Hepatocyte (in vitro differentiated cells): ENCODE data around the gene MARK3. TPM values are rescaled to one million over a fixed set of nuclear protein-coding genes. Genes with fewer than 3 reads are reported as not detected.
A peak's percentile ranks its signal among the peaks of the same experiment; 100 is the strongest.

Experiments used
- DNase-seq: peaks from one replicate; pipeline ENCODE4 v3.0.0-alpha.2; 2016; ENCODE audit warnings: low spot score
- H2AFZ ChIP-seq: fragments of 200-600 bp; sonication (generic); 2 replicates; pipeline ENCODE4 v1.6.0; 2016; ENCODE audit warnings: antibody characterized with exemption, mild to moderate bottlenecking
- H3K27ac ChIP-seq: fragments of 200-600 bp; sonication (generic); 2 replicates; pipeline ENCODE4 v1.5.1; 2016; ENCODE audit warnings: mild to moderate bottlenecking
- H3K27me3 ChIP-seq: fragments of 200-600 bp; sonication (generic); 2 replicates; pipeline ENCODE4 v1.6.1; 2016
- H3K36me3 ChIP-seq: fragments of 200-600 bp; sonication (generic); replicated peaks from 2 replicates; pipeline ENCODE4 v1.5.1; 2016; ENCODE audit warnings: low read depth; ENCODE audit not compliant: insufficient read depth
- H3K4me1 ChIP-seq: fragments of 200-600 bp; sonication (generic); 2 replicates; pipeline ENCODE4 v1.5.1; 2016; ENCODE audit warnings: mild to moderate bottlenecking, moderate library complexity; ENCODE audit not compliant: insufficient read depth
- H3K4me2 ChIP-seq: fragments of 200-600 bp; sonication (generic); 2 replicates; pipeline ENCODE4 v1.6.0; 2016
- H3K4me3 ChIP-seq: fragments of 200-600 bp; sonication (generic); 2 replicates; pipeline ENCODE4 v1.5.1; 2016; ENCODE audit warnings: mild to moderate bottlenecking
- H3K79me2 ChIP-seq: fragments of 200-600 bp; sonication (generic); 2 replicates; pipeline ENCODE4 v1.6.0; 2017; ENCODE audit warnings: mild to moderate bottlenecking
- H3K9me2 ChIP-seq: fragments of 200-600 bp; sonication (generic); replicated peaks from 2 replicates; pipeline ENCODE4 v1.6.0; 2017; ENCODE audit warnings: mild to moderate bottlenecking; ENCODE audit not compliant: insufficient read depth
- H3K9me3 ChIP-seq: fragments of 200-600 bp; sonication (generic); 2 replicates; pipeline ENCODE4 v1.5.1; 2016; ENCODE audit warnings: low read depth, mild to moderate bottlenecking
- H4K20me1 ChIP-seq: fragments of 200-600 bp; sonication (generic); 2 replicates; pipeline ENCODE4 v1.6.0; 2016; ENCODE audit warnings: mild to moderate bottlenecking; ENCODE audit not compliant: insufficient read depth, poor library complexity, severe bottlenecking
- CTCF ChIP-seq: fragments of 200-600 bp; sonication (generic); IDR thresholded peaks from 2 replicates; pipeline ENCODE4 v1.5.1; 2016; ENCODE audit warnings: antibody characterized with exemption, mild to moderate bottlenecking; ENCODE audit not compliant: poor library complexity
- EZH2 ChIP-seq: fragments of 200-600 bp; sonication (generic); IDR thresholded peaks from 2 replicates; pipeline ENCODE4 v1.6.1; 2016; ENCODE audit warnings: antibody characterized with exemption, mild to moderate bottlenecking, borderline replicate concordance
- EZH2phosphoT487 ChIP-seq: fragments of 200-600 bp; sonication (generic); IDR thresholded peaks from one replicate; pipeline ENCODE4 v1.6.1; 2018; ENCODE audit warnings: antibody characterized with exemption, mild to moderate bottlenecking, low read depth, moderate library complexity; ENCODE audit not compliant: unreplicated experiment, severe bottlenecking
- WGBS: methylation state at CpG from one replicate; pipeline ENCODE4 v1.1.6; 2016; ENCODE audit warnings: low lambda C conversion rate; ENCODE audit errors: missing lambda C conversion rate; 5-methylcytosine and 5-hydroxymethylcytosine counted together
- polyA plus RNA-seq: library from polyadenylated mRNA; unstranded; fragments of >200 nt; fragmentation: Nextera tagmentation; extraction: Ambion mirVana; gene quantifications from 2 replicates; pipeline ENCODE4 v1.2.1, GENCODE V29; 2016
- small RNA-seq: library from RNA; depleted of rRNA; stranded (forward); fragments of <200 nt; gene quantifications from one replicate; pipeline ENCODE3, GENCODE V24; 2014
- total RNA-seq: library from RNA; depleted of rRNA; stranded (reverse); fragments of >200 nt; gene quantifications from 2 replicates; pipeline ENCODE4 v1.2.3, GENCODE V29; 2014

MARK3 gene
- total and polyA plus RNA-seq, 2 experiments from 2014 or later: 56.3 to 71.7 TPM

GRCh38 chr14:103551338-103551762, 166.1 kb downstream of the MARK3 start:
- DNase-seq: no peak
- no peaks in the 10 kb centered on the region for H3K9me2 ChIP-seq
- no peaks in the 10 kb centered on the region for H3K27me3 ChIP-seq
- no peaks in the 10 kb centered on the region for H3K36me3 ChIP-seq
- no peak overlapping the region for H3K27ac ChIP-seq
- no peak overlapping the region for H3K4me2 ChIP-seq
- H3K9me3 ChIP-seq: no peaks in the 10 kb centered on the region
- H4K20me1 ChIP-seq: no peaks in the 10 kb centered on the region
- H3K4me3 ChIP-seq: no peak overlapping the region
- H2AFZ ChIP-seq: no peak overlapping the region
- peaks cover 12% of the 10 kb centered on the region for H3K79me2 ChIP-seq
- TF ChIP-seq CTCF (no peak), EZH2phosphoT487 (no peak), EZH2 (no peak)
- 93% methylated on average over 17 of the region's 17 CpGs for WGBS
- no peaks in the 10 kb centered on the region for H3K4me1 ChIP-seq

GRCh38 chr14:103552011-103552845, 167.0 kb downstream of the MARK3 start:
- no peak for TF ChIP-seq EZH2phosphoT487
- no peak for TF ChIP-seq EZH2
- no peak for TF ChIP-seq CTCF
- H3K79me2 ChIP-seq: peaks cover 21% of the 10 kb centered on the region
- no peak for DNase-seq
- H3K27ac ChIP-seq: no peak overlapping the region
- 85% methylated on average over 18 of the region's 18 CpGs for WGBS
- H2AFZ ChIP-seq: no peak overlapping the region
- no peak overlapping the region for H3K4me2 ChIP-seq
- no peaks in the 10 kb centered on the region for H3K4me1 ChIP-seq
- no peaks in the 10 kb centered on the region for H3K9me3 ChIP-seq
- peaks cover 6% of the 10 kb centered on the region for H4K20me1 ChIP-seq
- no peaks in the 10 kb centered on the region for H3K27me3 ChIP-seq
- no peaks in the 10 kb centered on the region for H3K9me2 ChIP-seq
- no peak overlapping the region for H3K4me3 ChIP-seq
- H3K36me3 ChIP-seq: no peaks in the 10 kb centered on the region

GRCh38 chr14:103552846-103553210, 167.6 kb downstream of the MARK3 start:
- Histone ChIP-seq H3K4me3 (no peak overlapping the region), H3K27me3 (no peaks in the 10 kb centered on the region), H4K20me1 (peaks cover 10% of the 10 kb centered on the region), H2AFZ (no peak overlapping the region), H3K27ac (no peak overlapping the region), H3K9me2 (no peaks in the 10 kb centered on the region), H3K9me3 (no peaks in the 10 kb centered on the region), H3K4me2 (no peak overlapping the region), H3K4me1 (no peaks in the 10 kb centered on the region), H3K79me2 (peaks cover 27% of the 10 kb centered on the region), H3K36me3 (no peaks in the 10 kb centered on the region)
- WGBS: 94% methylated on average over 11 of the region's 11 CpGs
- TF ChIP-seq EZH2phosphoT487 (no peak), EZH2 (no peak)
- DNase-seq: no peak

Small RNA genes within 50 kb of the gene (small RNA-seq; reads per million reads assigned to genes)
- not detected for gene RNU7-160P
- gene SNORA28: 46.8 reads per million, percentile 97 among the genes with 10 or more reads in this experiment

Other genes starting within 250 kb of the MARK3 start
- 151 and 161 TPM in 2 replicates for gene EIF5, start 51.2 kb upstream of the MARK3 start, total RNA-seq
- 331 and 355 TPM in 2 replicates for gene EIF5, start 51.2 kb upstream of the MARK3 start, polyA plus RNA-seq
- 523 and 682 TPM in 2 replicates for gene CKB, start 137.4 kb downstream of the MARK3 start, total RNA-seq
- gene CKB, start 137.4 kb downstream of the MARK3 start, polyA plus RNA-seq: 2,788 and 2,829 TPM in 2 replicates
- gene TRMT61A, start 143.8 kb downstream of the MARK3 start, total RNA-seq: 8.2 and 8.9 TPM in 2 replicates
- 13.2 and 15.0 TPM in 2 replicates for gene TRMT61A, start 143.8 kb downstream of the MARK3 start, polyA plus RNA-seq
- gene BAG5, start 177.2 kb downstream of the MARK3 start, total RNA-seq: 25.8 and 27.4 TPM in 2 replicates
- gene BAG5, start 177.2 kb downstream of the MARK3 start, polyA plus RNA-seq: 11.7 and 13.9 TPM in 2 replicates
- 58.7 and 59.1 TPM in 2 replicates for gene COA8, start 177.5 kb downstream of the MARK3 start, total RNA-seq
- gene COA8, start 177.5 kb downstream of the MARK3 start, polyA plus RNA-seq: 68.2 and 71.5 TPM in 2 replicates
- 115 and 122 TPM in 2 replicates for gene KLC1, start 243.8 kb downstream of the MARK3 start, total RNA-seq
- gene KLC1, start 243.8 kb downstream of the MARK3 start, polyA plus RNA-seq: 95.4 and 130 TPM in 2 replicates